Astrocyte (in vitro differentiated cells and primary cell): ENCODE results near the gene TEX19. TPM values are rescaled to one million over a fixed set of nuclear protein-coding genes. Genes with fewer than 3 reads are reported as not detected.

Experiments
- DNase-seq: peaks from one replicate; pipeline ENCODE4 v3.0.0-alpha.2; 2010; ENCODE audit warnings: low read depth
- FAIRE-seq: peaks from 2 replicates; lab custom pipeline; 2011; peaks lifted over from hg19 to GRCh38; lab: Jason Lieb, UNC
- H2AFZ ChIP-seq: 2 replicates; pipeline ENCODE4 v1.6.0; 2012; ENCODE audit warnings: low read depth, low read length, inconsistent platforms
- H3K27ac ChIP-seq: 2 replicates; pipeline ENCODE4 v1.5.1; 2011; ENCODE audit warnings: low read depth, low read length, inconsistent platforms
- H3K27me3 ChIP-seq: 2 replicates; pipeline ENCODE4 v1.6.0; 2011; ENCODE audit warnings: low read length, inconsistent platforms; ENCODE audit not compliant: insufficient read depth
- H3K36me3 ChIP-seq: 2 replicates; pipeline ENCODE4 v1.5.1; 2011; ENCODE audit warnings: low read length, inconsistent platforms; ENCODE audit not compliant: insufficient read depth
- H3K4me1 ChIP-seq: 2 replicates; pipeline ENCODE4 v1.5.1; 2011; ENCODE audit warnings: low read length, inconsistent platforms; ENCODE audit not compliant: insufficient read depth
- H3K4me2 ChIP-seq: 2 replicates; pipeline ENCODE4 v1.6.0; 2012; ENCODE audit warnings: low read length, inconsistent platforms
- H3K4me3 ChIP-seq: 2 replicates; pipeline ENCODE4 v1.5.1; 2011; ENCODE audit warnings: low read depth, mild to moderate bottlenecking, low read length, inconsistent platforms; ENCODE audit not compliant: insufficient read depth
- H3K79me2 ChIP-seq: 2 replicates; pipeline ENCODE4 v1.6.0; 2012; ENCODE audit warnings: mild to moderate bottlenecking, low read length, inconsistent platforms; ENCODE audit not compliant: insufficient read depth
- H3K9ac ChIP-seq: 2 replicates; pipeline ENCODE4 v1.6.0; 2012; ENCODE audit warnings: mild to moderate bottlenecking, low read length, inconsistent platforms
- H3K9me3 ChIP-seq: 2 replicates; pipeline ENCODE4 v1.5.1; 2012; ENCODE audit warnings: low read depth, mild to moderate bottlenecking, low read length, inconsistent platforms; ENCODE audit not compliant: insufficient read depth
- H4K20me1 ChIP-seq: 2 replicates; pipeline ENCODE4 v1.6.0; 2012; ENCODE audit warnings: low read length, inconsistent platforms; ENCODE audit not compliant: insufficient read depth
- H3K27ac Mint-ChIP-seq: one replicate; pipeline ENCODE4 v1.8.0; 2021; ENCODE audit warnings: mild to moderate bottlenecking, mixed read lengths; ENCODE audit not compliant: unreplicated experiment
- H3K27me3 Mint-ChIP-seq: one replicate; pipeline ENCODE4 v1.8.0; 2021; ENCODE audit warnings: low read depth, mixed read lengths; ENCODE audit not compliant: unreplicated experiment
- H3K36me3 Mint-ChIP-seq: one replicate; pipeline ENCODE4 v1.8.0; 2021; ENCODE audit warnings: low read depth, mixed read lengths; ENCODE audit not compliant: unreplicated experiment
- H3K4me1 Mint-ChIP-seq: one replicate; pipeline ENCODE4 v1.8.0; 2021; ENCODE audit warnings: low read depth, mixed read lengths; ENCODE audit not compliant: unreplicated experiment
- H3K4me3 Mint-ChIP-seq: one replicate; pipeline ENCODE4 v1.8.0; 2021; ENCODE audit warnings: mild to moderate bottlenecking, moderate library complexity, mixed read lengths; ENCODE audit not compliant: unreplicated experiment
- H3K9me3 Mint-ChIP-seq: one replicate; pipeline ENCODE4 v1.8.0; 2021; ENCODE audit warnings: mild to moderate bottlenecking, mixed read lengths; ENCODE audit not compliant: unreplicated experiment
- EZH2 ChIP-seq: IDR thresholded peaks from 2 replicates; pipeline ENCODE4 v1.6.1; 2012; ENCODE audit warnings: mild to moderate bottlenecking, low read length, inconsistent platforms; ENCODE audit not compliant: insufficient read depth
- total RNA-seq: library from RNA; stranded (reverse); gene quantifications from 2 replicates; pipeline ENCODE4 v1.2.1, GENCODE V29; 2021
- TF ChIP-seq, protein P1 (sequence below): IDR thresholded peaks from 2 replicates; pipeline ENCODE4 v1.5.1; 2011; ENCODE audit warnings: low read depth, mild to moderate bottlenecking, inconsistent platforms, low read length, moderate library complexity; ENCODE audit not compliant: insufficient read depth

Gene TEX19
- total RNA-seq, 1 donor from 2014 or later: not detected

DNA sequence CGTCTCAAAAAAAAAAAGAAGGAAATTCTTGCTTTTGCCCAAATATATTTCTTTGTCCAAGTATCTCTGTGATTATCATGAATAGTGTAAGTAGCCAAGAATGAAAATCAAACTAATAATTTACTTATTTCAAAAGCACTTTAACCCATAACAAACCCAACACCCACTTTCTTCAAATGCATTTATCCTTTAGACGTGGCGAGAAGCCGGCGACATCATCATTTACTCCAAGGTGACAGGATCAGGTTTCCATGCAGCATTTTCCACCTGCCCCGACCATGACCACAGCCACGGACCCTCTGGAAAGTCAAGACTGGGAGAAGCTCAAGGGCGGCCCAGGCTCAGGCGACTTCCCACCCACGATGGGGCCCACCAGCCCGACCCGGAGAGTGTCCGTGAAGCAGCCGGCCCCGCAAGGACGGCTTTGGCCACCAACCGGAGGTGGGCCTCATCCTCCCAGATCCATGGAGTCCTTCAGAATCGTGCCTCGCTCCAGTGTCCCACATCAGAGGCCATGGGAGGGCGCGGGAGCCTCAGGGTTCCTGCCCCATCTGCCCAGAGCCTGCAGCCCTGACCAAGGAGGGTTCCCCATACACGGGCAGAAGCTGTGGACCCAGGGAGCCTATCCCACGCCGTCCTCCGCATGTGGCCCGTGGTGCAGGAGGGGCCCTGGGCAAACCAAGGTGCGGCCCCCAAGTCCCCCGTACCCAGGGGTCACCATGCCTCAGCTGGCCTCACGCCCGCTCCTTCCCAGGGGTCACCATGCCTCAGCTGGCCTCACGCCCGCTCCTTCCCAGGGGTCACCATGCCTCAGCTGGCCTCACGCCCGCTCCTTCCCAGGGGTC, 31.2 kb downstream of the TEX19 start:
- no peak overlapping the region for H2AFZ ChIP-seq
- FAIRE-seq: no peak
- no peak overlapping the region for H3K9ac ChIP-seq
- no peaks in the 10 kb centered on the region for H3K79me2 ChIP-seq
- H3K36me3 ChIP-seq: no peaks in the 10 kb centered on the region
- peaks cover 4% of the 10 kb centered on the region for H4K20me1 ChIP-seq
- Mint-ChIP-seq H3K9me3 (no peaks in the 10 kb centered on the region), H3K36me3 (peaks cover 8% of the 10 kb centered on the region), H3K27me3 (peaks cover 11% of the 10 kb centered on the region), H3K4me3 (no peak overlapping the region), H3K27ac (peak overlapping the region; percentile 41), H3K4me1 (no peaks in the 10 kb centered on the region)
- H3K27ac ChIP-seq: no peak overlapping the region
- no peaks in the 10 kb centered on the region for H3K4me1 ChIP-seq
- no peak overlapping the region for H3K4me2 ChIP-seq
- TF ChIP-seq, protein P1, sequence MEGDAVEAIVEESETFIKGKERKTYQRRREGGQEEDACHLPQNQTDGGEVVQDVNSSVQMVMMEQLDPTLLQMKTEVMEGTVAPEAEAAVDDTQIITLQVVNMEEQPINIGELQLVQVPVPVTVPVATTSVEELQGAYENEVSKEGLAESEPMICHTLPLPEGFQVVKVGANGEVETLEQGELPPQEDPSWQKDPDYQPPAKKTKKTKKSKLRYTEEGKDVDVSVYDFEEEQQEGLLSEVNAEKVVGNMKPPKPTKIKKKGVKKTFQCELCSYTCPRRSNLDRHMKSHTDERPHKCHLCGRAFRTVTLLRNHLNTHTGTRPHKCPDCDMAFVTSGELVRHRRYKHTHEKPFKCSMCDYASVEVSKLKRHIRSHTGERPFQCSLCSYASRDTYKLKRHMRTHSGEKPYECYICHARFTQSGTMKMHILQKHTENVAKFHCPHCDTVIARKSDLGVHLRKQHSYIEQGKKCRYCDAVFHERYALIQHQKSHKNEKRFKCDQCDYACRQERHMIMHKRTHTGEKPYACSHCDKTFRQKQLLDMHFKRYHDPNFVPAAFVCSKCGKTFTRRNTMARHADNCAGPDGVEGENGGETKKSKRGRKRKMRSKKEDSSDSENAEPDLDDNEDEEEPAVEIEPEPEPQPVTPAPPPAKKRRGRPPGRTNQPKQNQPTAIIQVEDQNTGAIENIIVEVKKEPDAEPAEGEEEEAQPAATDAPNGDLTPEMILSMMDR: no peak
- no peak for TF ChIP-seq EZH2
- no peak for DNase-seq
- H3K4me3 ChIP-seq: no peak overlapping the region
- no peaks in the 10 kb centered on the region for H3K9me3 ChIP-seq
- peaks cover 4% of the 10 kb centered on the region for H3K27me3 ChIP-seq

DNA sequence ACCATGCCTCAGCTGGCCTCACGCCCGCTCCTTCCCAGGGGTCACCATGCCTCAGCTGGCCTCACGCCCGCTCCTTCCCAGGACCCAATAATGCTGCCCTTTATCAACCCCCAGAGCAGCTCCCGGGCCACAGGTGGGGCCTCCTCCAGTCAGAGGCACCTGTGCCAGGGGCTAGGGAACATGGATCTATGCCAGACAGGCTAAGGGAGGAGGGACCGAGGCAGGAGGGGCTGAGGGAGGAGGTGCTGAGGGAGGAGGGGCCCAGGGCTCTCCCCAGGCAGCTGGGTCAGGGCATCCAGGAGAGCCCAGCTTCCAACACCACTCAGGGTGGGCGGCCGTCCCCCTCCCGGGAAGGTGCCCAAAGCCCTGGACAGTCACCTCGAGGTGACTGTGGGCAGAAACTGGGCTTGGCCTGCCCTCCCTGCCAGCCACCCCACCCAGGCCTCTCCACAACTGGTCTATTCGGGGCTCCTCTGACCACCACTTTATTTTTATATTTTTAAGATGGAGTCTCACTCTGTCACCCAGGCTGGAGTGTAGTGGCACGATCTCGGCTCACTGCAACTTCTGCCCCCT, 31.9 kb downstream of the TEX19 start:
- Mint-ChIP-seq H3K27me3 (peaks cover 11% of the 10 kb centered on the region), H3K9me3 (no peaks in the 10 kb centered on the region), H3K4me1 (no peaks in the 10 kb centered on the region), H3K4me3 (no peak overlapping the region), H3K36me3 (peaks cover 8% of the 10 kb centered on the region), H3K27ac (no peak overlapping the region)
- DNase-seq (no peak), FAIRE-seq (no peak)
- Histone ChIP-seq H3K9ac (no peak overlapping the region), H3K4me3 (no peak overlapping the region), H3K27ac (no peak overlapping the region), H3K4me1 (no peaks in the 10 kb centered on the region), H3K27me3 (peaks cover 4% of the 10 kb centered on the region), H3K79me2 (no peaks in the 10 kb centered on the region), H3K9me3 (no peaks in the 10 kb centered on the region), H3K36me3 (no peaks in the 10 kb centered on the region), H4K20me1 (peaks cover 4% of the 10 kb centered on the region), H3K4me2 (no peak overlapping the region), H2AFZ (no peak overlapping the region)
- TF ChIP-seq, protein P1: no peak
- no peak for TF ChIP-seq EZH2
